HEK293 (cell line): ENCODE measurements around the gene HMCN1.

Experiments used
- CTCF ChIA-PET: fragments of 350-600 bp; formaldehyde crosslinking; extraction: SDS; loops from one replicate; lab custom pipeline; 2021; ENCODE audit warnings: antibody characterized with exemption; lab: Yijun Ruan, JAX
- POLR2A ChIA-PET: fragments of 300-600 bp; formaldehyde crosslinking; extraction: SDS; loops from one replicate; lab custom pipeline; 2020; ENCODE audit warnings: antibody characterized with exemption, inconsistent platforms; lab: Yijun Ruan, JAX
- H3K27ac ChIP-seq: fragments of 200-500 bp; sonication (Bioruptor generic); 2 replicates; pipeline ENCODE4 v1.5.1; 2014; ENCODE audit warnings: low read depth, low read length, control low read depth, inconsistent platforms; ENCODE audit errors: extremely low read depth
- H3K36me3 ChIP-seq, 2 experiments: fragments of 200-500 bp in 1 of 2; sonication (Bioruptor generic) in 1 of 2; 1 replicate in 1 of 2; 2 replicates in 1 of 2; pipeline ENCODE4 v1.5.1; 2014 to 2017; ENCODE audit warnings: inconsistent platforms in 2 of 2, low read length in 2 of 2; ENCODE audit not compliant: control insufficient read depth in 2 of 2, insufficient read depth in 1 of 2
- H3K4me1 ChIP-seq: fragments of 200-500 bp; sonication (Bioruptor generic); 2 replicates; pipeline ENCODE4 v1.5.1; 2014; ENCODE audit warnings: mild to moderate bottlenecking, low read length, inconsistent platforms; ENCODE audit not compliant: control insufficient read depth, insufficient read depth
- H3K4me3 ChIP-seq: 2 replicates; pipeline ENCODE4 v1.5.1; 2011; ENCODE audit warnings: low read depth, mild to moderate bottlenecking, control low read depth, low read length, moderate library complexity
- H3K9me3 ChIP-seq: fragments of 200-500 bp; sonication (Bioruptor generic); 2 replicates; pipeline ENCODE4 v1.5.1; 2014; ENCODE audit warnings: low read depth, low read length, inconsistent platforms; ENCODE audit not compliant: control insufficient read depth, insufficient read depth
- KLF10 ChIP-seq: fragments of 450-650 bp; IDR thresholded peaks from 2 replicates; pipeline ENCODE4 v1.5.1; 2018; ENCODE audit warnings: missing biosample characterization, mild to moderate bottlenecking, missing genetic modification characterization
- KLF8 ChIP-seq: fragments of 450-650 bp; formaldehyde crosslinking; IDR thresholded peaks from 2 replicates; pipeline ENCODE4 v1.5.1; 2016; ENCODE audit warnings: missing biosample characterization, missing genetic modification characterization
- OVOL3 ChIP-seq: fragments of 450-650 bp; formaldehyde crosslinking; IDR thresholded peaks from 2 replicates; pipeline ENCODE4 v1.5.1; 2016; ENCODE audit warnings: missing biosample characterization, missing genetic modification characterization
- SALL2 ChIP-seq: fragments of 450-650 bp; formaldehyde crosslinking; IDR thresholded peaks from 2 replicates; pipeline ENCODE4 v1.5.0; 2017; ENCODE audit warnings: missing biosample characterization, mild to moderate bottlenecking, missing genetic modification characterization, borderline replicate concordance
- SCRT1 ChIP-seq: fragments of 450-650 bp; formaldehyde crosslinking; IDR thresholded peaks from 2 replicates; pipeline ENCODE4 v1.5.1; 2016; ENCODE audit warnings: missing biosample characterization, missing genetic modification characterization, borderline replicate concordance
- ZBTB20 ChIP-seq: fragments of 450-650 bp; formaldehyde crosslinking; IDR thresholded peaks from 2 replicates; pipeline ENCODE4 v1.5.1; 2016; ENCODE audit warnings: missing biosample characterization, missing genetic modification characterization
- ZNF184 ChIP-seq: fragments of 450-650 bp; IDR thresholded peaks from 2 replicates; pipeline ENCODE4 v1.5.1; 2018; ENCODE audit warnings: missing biosample characterization, mild to moderate bottlenecking, missing genetic modification characterization
- ZNF335 ChIP-seq: fragments of 450-650 bp; formaldehyde crosslinking; conservative IDR thresholded peaks from 2 replicates; pipeline ENCODE4 v1.5.1; 2016; ENCODE audit warnings: missing biosample characterization, missing genetic modification characterization
- ZNF433 ChIP-seq: fragments of 450-650 bp; formaldehyde crosslinking; IDR thresholded peaks from 2 replicates; pipeline ENCODE4 v1.5.1; 2016; ENCODE audit warnings: missing biosample characterization, missing genetic modification characterization, low read depth
- ZNF544 ChIP-seq: fragments of 450-650 bp; formaldehyde crosslinking; IDR thresholded peaks from 2 replicates; pipeline ENCODE4 v1.5.0; 2017; ENCODE audit warnings: missing biosample characterization, missing genetic modification characterization
- ZNF621 ChIP-seq: fragments of 450-650 bp; formaldehyde crosslinking; IDR thresholded peaks from 2 replicates; pipeline ENCODE4 v1.5.1; 2017; ENCODE audit warnings: missing biosample characterization, missing genetic modification characterization
- ZNF629 ChIP-seq: fragments of 450-650 bp; formaldehyde crosslinking; IDR thresholded peaks from 2 replicates; pipeline ENCODE4 v1.5.1; 2017; ENCODE audit warnings: missing biosample characterization, missing genetic modification characterization
- TF ChIP-seq, protein P1 (sequence below): sonication (generic); formaldehyde crosslinking; IDR thresholded peaks from 2 replicates; pipeline ENCODE4 v1.8.1; 2022; ENCODE audit warnings: mild to moderate bottlenecking, moderate library complexity, missing genetic modification reagents
- TF ChIP-seq, protein P2 (sequence below): fragments of 450-650 bp; formaldehyde crosslinking; IDR thresholded peaks from 2 replicates; pipeline ENCODE4 v1.5.1; 2017; ENCODE audit warnings: missing biosample characterization, missing genetic modification characterization
- TF ChIP-seq, protein P3 (sequence below): fragments of 450-650 bp; formaldehyde crosslinking; IDR thresholded peaks from 2 replicates; pipeline ENCODE4 v1.5.1; 2016; ENCODE audit warnings: missing biosample characterization, missing genetic modification characterization
- TF ChIP-seq, protein P4 (sequence below): fragments of 450-650 bp; formaldehyde crosslinking; IDR thresholded peaks from 2 replicates; pipeline ENCODE4 v1.5.1; 2016; ENCODE audit warnings: missing biosample characterization, missing genetic modification characterization
- TF ChIP-seq, protein P5 (sequence below): fragments of 450-650 bp; formaldehyde crosslinking; IDR thresholded peaks from 2 replicates; pipeline ENCODE4 v1.5.1; 2016; ENCODE audit warnings: missing biosample characterization, missing genetic modification characterization
- TF ChIP-seq, protein P6 (sequence below): fragments of 450-650 bp; formaldehyde crosslinking; IDR thresholded peaks from 2 replicates; pipeline ENCODE4 v1.5.1; 2017; ENCODE audit warnings: missing biosample characterization, missing genetic modification characterization

HMCN1 gene

DNA sequence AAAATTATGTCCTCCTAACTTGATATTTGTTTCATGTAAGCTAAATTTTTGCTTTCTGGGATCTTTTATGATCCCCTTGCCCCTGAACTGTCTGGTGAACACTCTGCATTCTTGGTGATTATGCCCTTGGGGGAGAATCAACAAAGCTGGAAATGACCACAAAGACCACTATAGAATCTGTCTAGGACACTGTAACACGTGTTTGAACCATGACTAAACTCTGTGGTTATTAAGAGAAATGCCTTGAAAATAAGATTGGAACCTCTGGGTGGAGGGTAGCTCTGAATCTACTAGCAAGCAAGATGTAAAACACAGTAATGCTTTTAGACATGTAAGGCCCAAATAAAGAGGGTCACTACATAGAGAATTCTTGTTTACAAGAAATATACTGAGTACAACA is 237.5 kb downstream of the HMCN1 start (continued):
- TF ChIP-seq ZNF621 (no peak), ZNF184 (tag by site-specific recombination) (no peak), OVOL3 (tag by site-specific recombination) (no peak)
- TF ChIP-seq, protein P1, sequence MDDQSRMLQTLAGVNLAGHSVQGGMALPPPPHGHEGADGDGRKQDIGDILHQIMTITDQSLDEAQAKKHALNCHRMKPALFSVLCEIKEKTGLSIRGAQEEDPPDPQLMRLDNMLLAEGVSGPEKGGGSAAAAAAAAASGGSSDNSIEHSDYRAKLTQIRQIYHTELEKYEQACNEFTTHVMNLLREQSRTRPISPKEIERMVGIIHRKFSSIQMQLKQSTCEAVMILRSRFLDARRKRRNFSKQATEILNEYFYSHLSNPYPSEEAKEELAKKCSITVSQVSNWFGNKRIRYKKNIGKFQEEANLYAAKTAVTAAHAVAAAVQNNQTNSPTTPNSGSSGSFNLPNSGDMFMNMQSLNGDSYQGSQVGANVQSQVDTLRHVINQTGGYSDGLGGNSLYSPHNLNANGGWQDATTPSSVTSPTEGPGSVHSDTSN (CRISPR knock-in tag) = no peak

DNA sequence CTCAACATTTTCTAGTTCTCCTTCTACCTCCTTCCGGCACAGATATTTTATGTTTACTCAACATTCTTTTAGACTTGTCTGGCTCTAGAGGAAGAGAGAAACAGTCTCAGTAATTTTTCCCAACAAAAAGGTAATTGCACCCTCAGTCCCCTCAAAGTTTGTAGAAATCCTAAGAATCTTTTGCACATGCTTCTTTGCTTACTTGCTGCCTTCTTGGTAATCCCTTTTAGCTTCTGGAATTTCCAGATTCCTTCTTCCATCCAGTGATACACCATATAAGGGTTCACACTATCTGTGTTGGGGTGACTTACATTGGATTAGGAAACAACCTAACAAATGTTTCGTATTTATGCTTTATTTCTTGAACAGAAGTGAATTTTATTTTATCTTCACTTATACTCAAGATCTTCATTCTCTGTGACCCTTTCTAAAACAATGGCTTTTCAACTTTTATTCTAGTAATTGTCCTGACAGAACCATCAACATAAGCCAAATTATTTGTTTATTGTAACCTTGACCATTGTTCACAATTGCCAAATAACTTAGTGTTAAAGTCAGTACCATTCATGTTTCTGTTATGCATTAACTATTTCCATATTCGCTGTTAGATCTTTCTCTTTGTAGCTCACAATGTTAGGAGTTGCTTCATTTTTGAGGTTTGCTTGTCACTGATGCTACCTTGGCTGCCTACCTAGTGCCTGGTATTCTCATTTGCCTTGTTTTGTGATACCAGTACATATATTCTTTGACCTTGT is 238.1 kb downstream of the HMCN1 start:
- TF ChIP-seq ZNF433 (tag by site-specific recombination) = no peak
- no peak for TF ChIP-seq ZNF335 (tag by site-specific recombination)
- TF ChIP-seq KLF8 (tag by site-specific recombination) = no peak
- no peak for TF ChIP-seq KLF10 (tag by site-specific recombination)
- TF ChIP-seq, protein P2, sequence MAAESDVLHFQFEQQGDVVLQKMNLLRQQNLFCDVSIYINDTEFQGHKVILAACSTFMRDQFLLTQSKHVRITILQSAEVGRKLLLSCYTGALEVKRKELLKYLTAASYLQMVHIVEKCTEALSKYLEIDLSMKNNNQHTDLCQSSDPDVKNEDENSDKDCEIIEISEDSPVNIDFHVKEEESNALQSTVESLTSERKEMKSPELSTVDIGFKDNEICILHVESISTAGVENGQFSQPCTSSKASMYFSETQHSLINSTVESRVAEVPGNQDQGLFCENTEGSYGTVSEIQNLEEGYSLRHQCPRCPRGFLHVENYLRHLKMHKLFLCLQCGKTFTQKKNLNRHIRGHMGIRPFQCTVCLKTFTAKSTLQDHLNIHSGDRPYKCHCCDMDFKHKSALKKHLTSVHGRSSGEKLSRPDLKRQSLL (tag by site-specific recombination) = no peak
- TF ChIP-seq ZNF629 = no peak
- TF ChIP-seq, protein P3, sequence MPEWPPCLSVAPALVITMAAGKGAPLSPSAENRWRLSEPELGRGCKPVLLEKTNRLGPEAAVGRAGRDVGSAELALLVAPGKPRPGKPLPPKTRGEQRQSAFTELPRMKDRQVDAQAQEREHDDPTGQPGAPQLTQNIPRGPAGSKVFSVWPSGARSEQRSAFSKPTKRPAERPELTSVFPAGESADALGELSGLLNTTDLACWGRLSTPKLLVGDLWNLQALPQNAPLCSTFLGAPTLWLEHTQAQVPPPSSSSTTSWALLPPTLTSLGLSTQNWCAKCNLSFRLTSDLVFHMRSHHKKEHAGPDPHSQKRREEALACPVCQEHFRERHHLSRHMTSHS (tag by site-specific recombination) = no peak
- no peaks in the 10 kb centered on the region for H3K36me3 ChIP-seq
- CTCF ChIA-PET = no interaction called here
- H3K4me1 ChIP-seq = no peaks in the 10 kb centered on the region
- POLR2A ChIA-PET = no interaction called here
- no peak overlapping the region for H3K27ac ChIP-seq
- H3K4me3 ChIP-seq = no peak overlapping the region
- H3K9me3 ChIP-seq = no peaks in the 10 kb centered on the region

DNA sequence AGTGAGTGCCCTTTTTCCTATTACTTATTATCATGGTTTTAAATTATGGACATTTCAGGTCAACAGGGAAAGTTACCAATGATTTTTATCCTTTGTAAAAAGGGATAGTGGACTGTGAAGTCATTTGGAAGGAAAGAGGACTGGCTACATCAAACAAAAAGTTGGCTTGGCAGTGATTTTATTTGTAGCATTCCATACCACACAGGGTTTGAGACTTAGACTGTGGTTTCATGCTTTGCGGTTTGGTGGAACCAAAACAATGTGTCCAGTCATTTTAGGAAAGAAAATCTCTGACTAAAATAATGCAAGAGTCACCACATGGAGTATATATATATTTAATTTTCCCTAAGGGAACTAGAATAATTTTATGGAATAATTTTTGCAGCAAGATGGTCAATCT is 239.5 kb downstream of the HMCN1 start:
- ChIA-PET CTCF (no interaction called here), POLR2A (no interaction called here)
- H3K4me3 ChIP-seq = no peak overlapping the region
- TF ChIP-seq, protein P4, sequence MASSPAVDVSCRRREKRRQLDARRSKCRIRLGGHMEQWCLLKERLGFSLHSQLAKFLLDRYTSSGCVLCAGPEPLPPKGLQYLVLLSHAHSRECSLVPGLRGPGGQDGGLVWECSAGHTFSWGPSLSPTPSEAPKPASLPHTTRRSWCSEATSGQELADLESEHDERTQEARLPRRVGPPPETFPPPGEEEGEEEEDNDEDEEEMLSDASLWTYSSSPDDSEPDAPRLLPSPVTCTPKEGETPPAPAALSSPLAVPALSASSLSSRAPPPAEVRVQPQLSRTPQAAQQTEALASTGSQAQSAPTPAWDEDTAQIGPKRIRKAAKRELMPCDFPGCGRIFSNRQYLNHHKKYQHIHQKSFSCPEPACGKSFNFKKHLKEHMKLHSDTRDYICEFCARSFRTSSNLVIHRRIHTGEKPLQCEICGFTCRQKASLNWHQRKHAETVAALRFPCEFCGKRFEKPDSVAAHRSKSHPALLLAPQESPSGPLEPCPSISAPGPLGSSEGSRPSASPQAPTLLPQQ (tag by site-specific recombination) = no peak
- no peak for TF ChIP-seq ZBTB20 (tag by site-specific recombination)
- H3K4me1 ChIP-seq = no peaks in the 10 kb centered on the region
- no peaks in the 10 kb centered on the region for H3K36me3 ChIP-seq
- no peak overlapping the region for H3K27ac ChIP-seq
- no peaks in the 10 kb centered on the region for H3K9me3 ChIP-seq

DNA sequence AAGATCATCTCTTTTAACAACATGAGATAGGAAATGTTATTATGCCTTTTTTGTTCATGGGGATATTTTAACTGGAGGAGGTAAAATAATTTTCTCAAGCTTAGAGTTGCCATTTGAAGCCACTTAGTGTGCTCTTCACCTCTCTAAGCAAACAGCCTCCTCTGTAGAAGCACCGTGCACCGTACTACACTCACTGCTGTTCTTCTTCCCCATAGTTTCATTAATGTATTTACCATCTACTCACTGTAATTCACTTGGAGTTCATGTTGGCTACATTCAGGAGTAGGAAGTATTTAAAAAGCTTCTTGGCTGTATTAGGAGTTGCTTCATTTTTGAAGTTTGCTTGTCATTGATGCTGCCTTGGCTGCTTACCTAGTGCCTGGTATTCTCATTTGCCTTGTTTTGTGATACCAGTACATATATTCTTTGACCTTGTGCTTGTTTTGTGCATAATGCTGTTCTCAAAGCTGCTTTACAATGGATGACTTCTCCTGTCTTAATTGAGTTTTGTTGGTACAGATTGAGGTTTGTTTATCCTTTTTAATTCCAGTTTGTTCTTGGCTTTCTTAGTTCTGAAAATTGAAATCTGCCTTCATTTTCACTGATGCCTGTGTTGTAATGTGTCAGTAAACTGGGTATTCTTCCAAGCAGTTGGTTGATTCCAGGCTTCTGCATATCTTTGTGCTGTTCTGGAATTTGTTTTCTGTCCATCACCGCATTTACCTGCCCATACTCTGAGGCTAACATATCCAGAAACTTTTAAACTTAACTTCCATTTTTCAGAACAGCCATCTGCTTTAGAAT is 240.4 kb downstream of the HMCN1 start:
- CTCF ChIA-PET = no interaction called here
- POLR2A ChIA-PET = no interaction called here
- H3K4me1 ChIP-seq = no peaks in the 10 kb centered on the region
- no peaks in the 10 kb centered on the region for H3K36me3 ChIP-seq
- no peaks in the 10 kb centered on the region for H3K9me3 ChIP-seq
- H3K27ac ChIP-seq = no peak overlapping the region
- H3K4me3 ChIP-seq = no peak overlapping the region
- TF ChIP-seq, protein P5, sequence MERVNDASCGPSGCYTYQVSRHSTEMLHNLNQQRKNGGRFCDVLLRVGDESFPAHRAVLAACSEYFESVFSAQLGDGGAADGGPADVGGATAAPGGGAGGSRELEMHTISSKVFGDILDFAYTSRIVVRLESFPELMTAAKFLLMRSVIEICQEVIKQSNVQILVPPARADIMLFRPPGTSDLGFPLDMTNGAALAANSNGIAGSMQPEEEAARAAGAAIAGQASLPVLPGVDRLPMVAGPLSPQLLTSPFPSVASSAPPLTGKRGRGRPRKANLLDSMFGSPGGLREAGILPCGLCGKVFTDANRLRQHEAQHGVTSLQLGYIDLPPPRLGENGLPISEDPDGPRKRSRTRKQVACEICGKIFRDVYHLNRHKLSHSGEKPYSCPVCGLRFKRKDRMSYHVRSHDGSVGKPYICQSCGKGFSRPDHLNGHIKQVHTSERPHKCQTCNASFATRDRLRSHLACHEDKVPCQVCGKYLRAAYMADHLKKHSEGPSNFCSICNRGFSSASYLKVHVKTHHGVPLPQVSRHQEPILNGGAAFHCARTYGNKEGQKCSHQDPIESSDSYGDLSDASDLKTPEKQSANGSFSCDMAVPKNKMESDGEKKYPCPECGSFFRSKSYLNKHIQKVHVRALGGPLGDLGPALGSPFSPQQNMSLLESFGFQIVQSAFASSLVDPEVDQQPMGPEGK = no peak
- TF ChIP-seq, protein P6, sequence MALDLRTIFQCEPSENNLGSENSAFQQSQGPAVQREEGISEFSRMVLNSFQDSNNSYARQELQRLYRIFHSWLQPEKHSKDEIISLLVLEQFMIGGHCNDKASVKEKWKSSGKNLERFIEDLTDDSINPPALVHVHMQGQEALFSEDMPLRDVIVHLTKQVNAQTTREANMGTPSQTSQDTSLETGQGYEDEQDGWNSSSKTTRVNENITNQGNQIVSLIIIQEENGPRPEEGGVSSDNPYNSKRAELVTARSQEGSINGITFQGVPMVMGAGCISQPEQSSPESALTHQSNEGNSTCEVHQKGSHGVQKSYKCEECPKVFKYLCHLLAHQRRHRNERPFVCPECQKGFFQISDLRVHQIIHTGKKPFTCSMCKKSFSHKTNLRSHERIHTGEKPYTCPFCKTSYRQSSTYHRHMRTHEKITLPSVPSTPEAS (tag by site-specific recombination) = no peak
- no peak for TF ChIP-seq ZNF544
- no peak for TF ChIP-seq SALL2 (tag by site-specific recombination)
- TF ChIP-seq, protein P3 (tag by site-specific recombination) = no peak
- no peak for TF ChIP-seq SCRT1 (tag by site-specific recombination)
- TF ChIP-seq ZNF433 (tag by site-specific recombination) = no peak
